ENCODE data around the gene KRAS.

KRAS gene

DNA sequence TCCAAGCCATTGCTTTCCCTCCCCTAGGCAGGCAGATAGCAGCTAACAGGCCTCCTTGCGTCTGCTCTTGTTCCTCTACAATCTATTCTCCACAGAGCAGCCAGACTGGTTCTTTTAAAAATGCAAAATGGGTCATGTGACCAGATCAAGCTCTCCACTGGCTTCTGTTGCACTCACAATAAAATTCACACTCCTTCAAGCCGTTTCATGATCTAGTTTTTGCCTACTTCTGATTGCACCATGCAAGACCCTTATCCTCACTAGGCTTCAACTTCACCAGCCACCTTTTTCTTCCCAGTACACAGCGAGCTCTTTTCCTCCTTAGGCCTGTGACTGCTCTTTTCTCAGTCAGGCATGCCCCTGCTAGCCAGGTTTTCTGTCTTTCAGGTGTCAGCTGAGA lies 6.1 kb upstream of the KRAS start:
- intact Hi-C loops (cut with DNase I) = no loop called here
- no peak for DNase-seq

- DNase-seq = no peak
- intact Hi-C loops (cut with DNase I) = no loop called here
These were observed 5.3 kb upstream of the KRAS start for GRCh38 chr12:25256005-25256404.

DNA sequence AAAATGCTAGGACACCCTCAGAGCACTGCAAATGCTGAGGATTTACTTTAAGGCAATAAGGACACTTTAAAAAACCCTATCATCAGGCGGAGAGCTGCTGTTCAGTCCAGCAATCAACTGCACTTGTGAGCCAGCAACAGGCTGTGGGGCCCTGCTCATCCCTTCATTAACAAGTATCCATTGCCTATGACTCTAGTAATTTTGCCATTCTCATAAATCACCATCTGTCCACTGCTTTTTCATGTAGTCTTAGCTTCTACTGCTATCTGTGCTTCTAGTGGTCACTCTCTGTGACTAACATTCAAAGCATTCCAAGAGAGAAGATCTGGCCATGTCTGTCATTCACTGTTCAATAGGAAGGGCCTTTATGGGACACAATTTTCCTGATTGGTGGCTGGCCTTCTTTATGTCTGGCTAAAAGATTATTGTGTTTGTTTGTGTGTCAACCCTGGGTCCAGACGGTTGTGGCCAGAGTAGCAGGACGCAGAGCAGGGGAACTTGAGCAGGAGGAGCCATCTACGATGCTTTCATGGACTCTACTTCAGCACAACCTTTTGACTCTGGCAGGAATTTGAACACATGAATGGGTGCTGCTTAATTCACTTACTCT lies 3.6 kb upstream of the KRAS start:
- DNase-seq = no peak
- intact Hi-C loops (cut with DNase I) = loop anchor here (5.0 kb wide), 1 partner anchor 57 kb away; the partner anchor contains the start of genes DNAI7 and ETFRF1

- intact Hi-C loops (cut with DNase I) = loop anchor here (5.0 kb wide), 1 partner anchor 56 kb away; the partner anchor contains the start of genes DNAI7 and ETFRF1
- no peak for DNase-seq
These were observed 2.8 kb upstream of the KRAS start for GRCh38 chr12:25253371-25254068.

GRCh38 chr12:25252946-25253345 lies 2.2 kb upstream of the KRAS start:
- intact Hi-C loops (cut with DNase I) = loop anchor here (5.0 kb wide), 1 partner anchor 56 kb away; the partner anchor contains the start of genes DNAI7 and ETFRF1

GRCh38 chr12:25251769-25252168 lies 1.0 kb upstream of the KRAS start:
- intact Hi-C loops (cut with DNase I) = loop anchor here (5.0 kb wide), 1 partner anchor 54 kb away; the partner anchor contains the start of genes DNAI7 and ETFRF1
- no peak for DNase-seq

More at GRCh38 chr12:25252946-25253345, 2.2 kb upstream of the KRAS start:
- no peak for DNase-seq

- intact Hi-C loops (cut with DNase I) = loop anchor here (5.0 kb wide), 1 partner anchor 53 kb away; the partner anchor contains the start of genes DNAI7 and ETFRF1
- peak in 8 of 10 donors; percentile 19 to 88 (median 38) for DNase-seq
These were observed 594 bp downstream of the KRAS start for GRCh38 chr12:25249931-25250738.

DNA sequence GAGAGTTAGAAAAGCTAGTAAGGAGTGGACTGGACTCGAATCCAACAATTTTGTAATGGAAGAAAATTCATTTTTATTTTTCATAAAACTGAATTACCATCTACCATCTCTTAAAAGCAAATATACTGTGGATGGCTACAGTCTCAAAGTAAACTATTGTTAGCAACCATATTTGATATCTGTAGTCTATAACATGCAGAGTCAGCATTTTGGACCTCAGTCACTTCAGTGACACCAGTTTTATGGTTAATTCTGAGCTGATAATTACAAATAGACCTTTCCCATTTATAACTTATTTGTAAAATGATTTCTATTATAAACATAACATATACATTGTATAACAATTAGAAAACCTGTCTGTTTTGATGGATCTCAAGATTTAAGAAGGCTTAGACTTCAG lies 2.0 kb downstream of the KRAS start:
- no peak for DNase-seq
- intact Hi-C loops (cut with DNase I) = no loop called here

GRCh38 chr12:25248137-25248536 lies 2.6 kb downstream of the KRAS start:
- intact Hi-C loops (cut with DNase I) = no loop called here

GRCh38 chr12:25245491-25245890 lies 5.2 kb downstream of the KRAS start:
- intact Hi-C loops (cut with DNase I) = no loop called here
- DNase-seq = no peak

More at GRCh38 chr12:25248137-25248536, 2.6 kb downstream of the KRAS start:
- peak in 1 of 10 donors; percentile 54 for DNase-seq

GRCh38 chr12:25243680-25243990 lies 7.1 kb downstream of the KRAS start:
- DNase-seq = no peak
- intact Hi-C loops (cut with DNase I) = no loop called here

DNA sequence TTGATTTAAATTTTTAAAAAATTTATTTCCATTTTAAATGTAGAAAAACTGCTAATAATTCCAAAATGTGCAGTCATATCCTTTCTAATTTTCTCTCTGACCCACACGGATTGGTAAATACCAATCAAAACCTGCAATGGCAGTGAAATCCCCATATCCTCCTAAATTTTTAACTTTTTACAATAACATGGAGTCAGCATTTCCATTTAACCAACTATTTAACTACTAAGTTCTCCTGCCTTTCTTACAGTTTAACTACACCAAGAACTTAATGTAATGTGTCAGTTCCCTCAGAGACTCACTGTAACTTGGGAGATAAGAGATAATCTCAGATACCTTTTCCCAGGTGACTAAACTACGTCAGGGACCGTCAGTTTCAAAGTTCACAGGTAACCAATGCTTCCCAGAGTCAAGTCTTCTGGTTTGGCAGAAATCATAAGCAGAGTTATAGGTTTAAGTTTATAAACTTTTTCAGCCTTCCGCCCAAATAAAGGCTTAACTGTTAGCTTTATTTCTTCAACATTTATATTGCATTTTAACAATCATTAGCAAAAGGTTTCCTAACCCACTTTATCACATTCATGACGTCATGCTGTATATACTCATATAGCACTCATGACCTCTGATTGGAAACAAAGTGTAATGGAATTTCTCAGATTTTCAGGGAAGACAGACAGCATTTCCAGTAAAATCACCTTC lies 7.6 kb downstream of the KRAS start:
- DNase-seq = no peak
- intact Hi-C loops (cut with DNase I) = no loop called here

DNA sequence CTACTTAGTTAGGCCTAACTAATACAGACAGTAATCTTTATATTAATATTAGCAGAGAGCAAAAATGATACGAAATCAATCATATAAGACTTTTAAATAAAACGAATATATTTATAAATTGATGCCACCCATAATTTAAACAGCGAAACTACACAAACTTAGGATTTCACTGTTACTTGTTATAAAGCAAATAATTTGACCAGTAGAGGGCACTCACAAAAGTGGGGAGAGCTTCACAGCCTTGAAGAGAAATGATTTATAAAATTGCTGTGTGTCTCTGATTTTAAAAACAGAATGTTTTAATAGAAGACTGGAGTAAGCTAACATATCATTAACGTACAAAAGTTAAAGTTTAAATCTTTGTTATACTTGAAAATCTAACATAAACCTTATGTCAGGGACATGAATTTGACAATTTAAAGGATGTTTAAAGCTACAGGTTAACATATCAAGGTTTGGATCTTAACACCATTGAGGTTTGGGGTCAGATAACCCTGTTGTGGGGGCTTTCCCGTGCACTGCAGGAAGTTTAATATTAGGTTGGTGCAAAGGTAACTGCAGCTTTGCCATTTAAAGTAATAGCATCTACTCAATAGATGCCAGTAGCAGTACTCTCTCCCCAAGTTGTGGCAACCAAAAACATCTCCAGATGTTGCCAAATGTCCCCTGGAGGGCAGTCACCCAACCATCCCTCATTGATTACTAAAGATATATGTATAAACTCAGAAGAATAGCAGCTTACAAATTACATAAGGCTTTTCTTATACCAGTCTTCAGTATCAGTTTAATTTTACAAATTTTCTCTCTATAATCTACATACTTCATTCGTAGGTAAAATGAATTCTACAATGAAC lies 9.3 kb downstream of the KRAS start:
- DNase-seq = no peak
- intact Hi-C loops (cut with DNase I) = no loop called here

- DNase-seq = no peak
- intact Hi-C loops (cut with DNase I) = no loop called here
These were observed 14.1 kb downstream of the KRAS start for GRCh38 chr12:25236626-25237025.

- intact Hi-C loops (cut with DNase I) = no loop called here
- no peak for DNase-seq
These were observed 14.5 kb downstream of the KRAS start for GRCh38 chr12:25236190-25236589.

- intact Hi-C loops (cut with DNase I) = no loop called here
- DNase-seq = no peak
These were observed 37.4 kb downstream of the KRAS start for GRCh38 chr12:25213338-25213737.

DNA sequence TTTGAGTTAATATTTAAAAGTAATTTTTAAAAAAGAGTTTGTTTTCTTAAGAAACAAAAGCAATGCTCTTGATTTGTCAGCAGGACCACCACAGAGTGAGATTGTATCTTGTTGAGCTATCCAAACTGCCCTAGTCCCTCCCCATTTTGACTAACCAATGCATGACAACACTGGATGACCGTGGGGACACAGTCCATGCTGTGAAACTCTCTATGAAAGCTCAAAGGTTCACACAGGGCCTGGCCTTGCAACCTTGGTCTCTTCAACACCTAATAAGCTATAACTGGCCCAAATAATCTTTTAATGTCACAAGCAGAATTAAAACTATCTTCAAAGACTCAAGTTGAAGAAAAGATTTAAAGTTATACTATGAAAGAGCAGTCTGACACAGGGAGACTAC lies 42.2 kb downstream of the KRAS start:
- no peak for DNase-seq
- intact Hi-C loops (cut with DNase I) = no loop called here

- intact Hi-C loops (cut with DNase I) = no loop called here
- DNase-seq = no peak
These were observed 42.9 kb downstream of the KRAS start for GRCh38 chr12:25207846-25208245.

GRCh38 chr12:25207411-25207810 lies 43.3 kb downstream of the KRAS start:
- DNase-seq = no peak
- intact Hi-C loops (cut with DNase I) = no loop called here

GRCh38 chr12:25202137-25202536 lies 48.6 kb downstream of the KRAS start:
- DNase-seq = peak in 1 of 10 donors; percentile 19
- intact Hi-C loops (cut with DNase I) = no loop called here
